M059J (cell line): Measurements from ENCODE around the gene B3GLCT. TPM values are rescaled to one million over a fixed set of nuclear protein-coding genes. Genes with fewer than 3 reads are reported as not detected.

Source experiments
- DNase-seq: peaks from one replicate; pipeline ENCODE4 v3.0.0-alpha.2; 2012; ENCODE audit warnings: low read depth
- total RNA-seq: library from RNA; depleted of rRNA; stranded (reverse); fragments of >200 nt; shearing (Covaris generic); gene quantifications from 2 replicates; pipeline ENCODE4 v1.2.3, GENCODE V29; 2014; rRNA removed

B3GLCT gene
- total RNA-seq, 1 experiment from 2014 or later = 22.1 TPM

GRCh38 chr13:31349156-31349555 lies 149.4 kb downstream of the B3GLCT start:
- no peak for DNase-seq

GRCh38 chr13:31350560-31350959 lies 150.8 kb downstream of the B3GLCT start:
- no peak for DNase-seq

- DNase-seq = no peak
Measured at GRCh38 chr13:31351376-31351775, 151.6 kb downstream of the B3GLCT start.

- no peak for DNase-seq
Measured at GRCh38 chr13:31352467-31352866, 152.7 kb downstream of the B3GLCT start.

- no peak for DNase-seq
Measured at GRCh38 chr13:31355001-31355400, 155.2 kb downstream of the B3GLCT start.

- no peak for DNase-seq
Measured at GRCh38 chr13:31356991-31357390, 157.2 kb downstream of the B3GLCT start.

- no peak for DNase-seq
Measured at GRCh38 chr13:31357581-31357980, 157.8 kb downstream of the B3GLCT start.

GRCh38 chr13:31361673-31362072 lies 161.9 kb downstream of the B3GLCT start:
- DNase-seq = no peak

- DNase-seq = no peak
Measured at GRCh38 chr13:31365630-31366029, 165.9 kb downstream of the B3GLCT start.

GRCh38 chr13:31367410-31367809 lies 167.6 kb downstream of the B3GLCT start:
- DNase-seq = no peak

- DNase-seq = no peak
Measured at GRCh38 chr13:31369213-31369612, 169.4 kb downstream of the B3GLCT start.

- DNase-seq = no peak
Measured at GRCh38 chr13:31372454-31372853, 172.7 kb downstream of the B3GLCT start.

- no peak for DNase-seq
Measured at GRCh38 chr13:31374682-31375081, 174.9 kb downstream of the B3GLCT start.

GRCh38 chr13:31377946-31378345 lies 178.2 kb downstream of the B3GLCT start:
- no peak for DNase-seq

GRCh38 chr13:31380715-31381114 lies 180.9 kb downstream of the B3GLCT start:
- no peak for DNase-seq

Other genes with a start within 250 kb of the B3GLCT start
- gene HSPH1, start 38.1 kb upstream of the B3GLCT start, total RNA-seq = 55.4 and 83.3 TPM in 2 replicates